Renal cortex interstitium (tissue), 15 donors: Measurements from ENCODE around the gene RPL27A. TPM values are rescaled to one million over a fixed set of nuclear protein-coding genes. Genes with fewer than 3 reads are reported as not detected.

Experiments used
- DNase-seq, 11 donors: peaks; one replicate each; pipeline ENCODE4 v3.0.0-alpha.2; 2013; ENCODE audit warnings: low read depth in 9 of 11, low spot score in 4 of 11; ENCODE audit errors: extremely low read depth in 1 of 11
- long read RNA-seq, 16 experiments: transcript quantifications; one replicate each; lab custom pipeline, GENCODE V29; 2026
- polyA plus RNA-seq, 3 donors: library from polyadenylated mRNA; unstranded; fragments of 120-200 nt; gene quantifications; one replicate each; pipeline ENCODE4 v1.2.1, GENCODE V29; 2013; ENCODE audit not compliant: insufficient read length in 3 of 3

RPL27A gene
- polyA plus RNA-seq: 1,000 to 10,000 TPM; 1,904 to 2,290 (median 1,997) TPM
- long read RNA-seq, donor 1, full-length matches to known transcripts: 1,264 of 1,399 reads
- long read RNA-seq, donor 1, partial matches to known transcripts: 89 of 1,399 reads
- long read RNA-seq, donor 1, other reads (novel, unspliced or antisense): 46 of 1,399 reads
- long read RNA-seq, donor 2, full-length matches to known transcripts: 1,213 of 1,354 reads
- long read RNA-seq, donor 2, partial matches to known transcripts: 95 of 1,354 reads
- long read RNA-seq, donor 2, other reads (novel, unspliced or antisense): 46 of 1,354 reads
- long read RNA-seq, donor 3, full-length matches to known transcripts: 1,702 of 1,842 reads
- long read RNA-seq, donor 3, partial matches to known transcripts: 66 of 1,842 reads
- long read RNA-seq, donor 3, other reads (novel, unspliced or antisense): 74 of 1,842 reads
- long read RNA-seq, donor 4, full-length matches to known transcripts: 993 of 1,062 reads
- long read RNA-seq, donor 4, partial matches to known transcripts: 22 of 1,062 reads
- long read RNA-seq, donor 4, other reads (novel, unspliced or antisense): 47 of 1,062 reads
- long read RNA-seq, donor 5: 0 reads
- long read RNA-seq, donor 6, full-length matches to known transcripts: 1,374 of 1,512 reads
- long read RNA-seq, donor 6, partial matches to known transcripts: 99 of 1,512 reads
- long read RNA-seq, donor 6, other reads (novel, unspliced or antisense): 39 of 1,512 reads
- long read RNA-seq, donor 7, full-length matches to known transcripts: 1,946 of 2,120 reads
- long read RNA-seq, donor 7, partial matches to known transcripts: 79 of 2,120 reads
- long read RNA-seq, donor 7, other reads (novel, unspliced or antisense): 95 of 2,120 reads
- long read RNA-seq, donor 8, full-length matches to known transcripts: 2,749 of 2,942 reads
- long read RNA-seq, donor 8, partial matches to known transcripts: 65 of 2,942 reads
- long read RNA-seq, donor 8, other reads (novel, unspliced or antisense): 128 of 2,942 reads
- long read RNA-seq, donor 9, full-length matches to known transcripts: 1,100 of 1,170 reads
- long read RNA-seq, donor 9, partial matches to known transcripts: 40 of 1,170 reads
- long read RNA-seq, donor 9, other reads (novel, unspliced or antisense): 30 of 1,170 reads
- long read RNA-seq, donor 10, full-length matches to known transcripts: 1,428 of 1,590 reads
- long read RNA-seq, donor 10, partial matches to known transcripts: 80 of 1,590 reads
- long read RNA-seq, donor 10, other reads (novel, unspliced or antisense): 82 of 1,590 reads
- long read RNA-seq, donor 11, full-length matches to known transcripts: 736 of 791 reads
- long read RNA-seq, donor 11, partial matches to known transcripts: 27 of 791 reads
- long read RNA-seq, donor 11, other reads (novel, unspliced or antisense): 28 of 791 reads
- long read RNA-seq, donor 12, full-length matches to known transcripts: 769 of 812 reads
- long read RNA-seq, donor 12, partial matches to known transcripts: 20 of 812 reads
- long read RNA-seq, donor 12, other reads (novel, unspliced or antisense): 23 of 812 reads
- long read RNA-seq, donor 13: 0 reads
- long read RNA-seq, donor 14, full-length matches to known transcripts: 1,424 of 1,553 reads
- long read RNA-seq, donor 14, partial matches to known transcripts: 46 of 1,553 reads
- long read RNA-seq, donor 14, other reads (novel, unspliced or antisense): 83 of 1,553 reads
- long read RNA-seq, donor 15, full-length matches to known transcripts: 506 of 535 reads
- long read RNA-seq, donor 15, partial matches to known transcripts: 20 of 535 reads
- long read RNA-seq, donor 15, other reads (novel, unspliced or antisense): 9 of 535 reads
- long read RNA-seq, donor 16, full-length matches to known transcripts: 2,179 of 2,411 reads
- long read RNA-seq, donor 16, partial matches to known transcripts: 105 of 2,411 reads
- long read RNA-seq, donor 16, other reads (novel, unspliced or antisense): 127 of 2,411 reads

DNA sequence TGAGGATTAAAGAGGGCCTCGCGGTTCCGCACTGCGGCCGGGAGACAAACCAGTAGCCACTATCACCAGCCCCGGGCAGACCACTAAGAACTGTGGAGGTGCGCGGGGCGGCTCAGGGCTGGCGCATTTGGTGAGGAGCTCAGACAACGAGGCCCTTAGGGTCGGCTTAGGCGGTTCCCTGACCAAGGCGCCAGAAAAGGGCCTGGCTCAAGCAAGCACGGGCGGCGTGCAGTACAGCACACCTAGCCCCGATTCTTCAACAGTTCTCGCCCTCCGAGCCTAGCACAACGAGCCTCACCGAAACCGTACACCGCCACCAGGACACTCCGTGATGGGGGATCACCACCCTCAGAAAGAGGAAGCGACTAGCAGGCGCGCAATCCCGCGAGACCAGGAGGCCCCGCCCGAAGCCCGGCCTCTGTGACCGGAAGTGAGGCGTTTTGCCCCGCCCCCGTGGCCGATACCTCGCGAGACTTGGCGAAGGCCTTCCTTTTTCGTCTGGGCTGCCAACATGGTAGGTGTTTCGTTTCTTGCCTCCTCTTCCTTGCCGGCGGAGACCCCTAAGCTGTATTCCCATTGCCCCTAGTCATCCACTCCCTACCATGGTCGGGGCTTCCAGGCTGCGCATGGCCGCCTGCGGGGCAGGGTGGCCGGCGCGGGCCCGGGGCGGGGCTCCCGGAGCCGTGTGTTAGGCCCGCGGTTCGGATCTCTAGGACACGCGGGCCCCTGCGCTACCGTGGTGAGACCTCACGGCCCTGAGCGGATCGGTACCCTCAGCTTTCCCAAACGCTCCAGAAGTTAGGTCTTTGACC is at the start of gene RPL27A, which contains the start of gene TRIM66:
RPL27A (plus strand) TSS at position 490 of the 812 bp plus-strand sequence; CDS start at position 512, 22 bp downstream.
TRIM66 (minus strand) TSS at position 363 of the 812 bp plus-strand sequence. CDS start 10,391 bp downstream, outside the sequence.
- peak; percentile 87 to 97 (median 94) for DNase-seq

DNA sequence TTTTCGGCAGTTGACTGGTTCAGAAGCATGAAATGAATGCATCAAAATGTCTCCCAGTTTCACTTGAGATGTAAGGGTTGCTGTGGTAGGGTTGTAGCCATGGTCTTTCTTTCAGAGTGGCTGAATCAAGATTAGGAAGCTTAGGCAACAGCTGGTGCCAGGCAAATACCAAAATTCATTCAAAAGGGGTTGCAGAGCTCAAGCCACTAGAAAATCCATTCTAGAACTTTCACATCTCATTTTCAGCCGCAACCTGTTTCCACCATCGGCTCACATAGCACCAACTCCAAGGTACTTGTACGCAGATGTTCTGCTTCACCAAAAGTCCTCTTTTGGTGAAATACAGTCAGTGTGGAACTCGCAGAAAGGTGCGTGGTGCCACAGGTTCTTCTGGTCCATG is 48.1 kb upstream of the RPL27A start:
- DNase-seq: no peak

DNA sequence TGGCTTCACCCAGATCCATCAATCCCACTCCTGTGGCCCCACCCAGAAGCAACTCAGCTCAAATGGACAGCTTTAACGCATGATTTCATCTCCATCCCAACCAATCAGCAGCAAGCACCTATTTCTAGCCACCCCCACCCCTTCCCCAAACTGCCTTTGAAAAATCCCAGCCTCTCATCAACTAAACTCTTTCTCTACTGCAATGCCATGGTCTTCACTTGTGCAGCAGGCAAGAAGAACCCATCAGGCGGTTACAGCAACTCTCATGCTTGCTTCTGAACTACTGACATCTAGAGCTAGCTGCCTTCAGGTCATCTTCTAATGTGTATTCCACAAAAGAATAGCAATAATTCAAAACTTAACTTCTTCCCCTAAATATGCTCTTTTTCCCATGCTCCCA is 46.5 kb upstream of the RPL27A start:
- DNase-seq: no peak

DNA sequence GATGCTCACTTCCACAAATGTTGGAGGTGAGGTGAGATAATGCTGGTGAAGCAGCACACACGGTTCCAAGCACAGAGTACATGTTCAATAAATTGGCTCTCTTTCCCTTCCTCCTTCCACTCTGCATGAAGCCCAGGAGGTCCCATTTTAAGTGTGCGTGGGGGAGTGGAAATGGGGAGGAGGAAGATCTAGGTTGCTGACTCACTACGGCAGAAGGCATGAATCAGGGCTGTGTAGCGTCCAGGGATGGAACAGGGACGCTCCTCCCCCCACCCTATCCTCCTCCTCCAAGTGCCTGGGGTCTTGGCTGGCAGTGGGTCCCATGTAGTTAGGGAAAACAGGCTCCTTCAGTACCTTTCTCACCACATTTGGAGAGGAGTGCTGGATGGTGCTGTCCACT is 44.3 kb upstream of the RPL27A start:
- DNase-seq: no peak

DNA sequence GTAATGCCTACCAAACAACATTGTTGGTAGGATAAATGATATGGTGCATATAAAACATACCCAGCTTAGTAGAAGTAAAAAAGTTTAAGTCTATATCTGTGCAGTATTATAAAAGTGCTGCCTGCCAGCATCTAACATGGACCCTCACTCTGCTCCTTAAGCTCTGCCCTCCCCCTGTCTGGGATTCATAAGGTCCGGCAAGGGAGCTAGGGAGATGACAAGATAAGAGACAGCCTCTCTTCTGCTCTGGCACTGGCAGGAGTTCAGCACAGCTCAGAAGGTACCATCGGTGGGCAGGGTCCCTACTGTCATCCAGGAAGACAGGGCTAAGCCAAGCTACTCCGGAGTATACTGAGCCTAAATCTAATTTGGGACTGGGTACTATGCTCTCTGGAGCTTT is 42.9 kb upstream of the RPL27A start:
- no peak for DNase-seq

DNA sequence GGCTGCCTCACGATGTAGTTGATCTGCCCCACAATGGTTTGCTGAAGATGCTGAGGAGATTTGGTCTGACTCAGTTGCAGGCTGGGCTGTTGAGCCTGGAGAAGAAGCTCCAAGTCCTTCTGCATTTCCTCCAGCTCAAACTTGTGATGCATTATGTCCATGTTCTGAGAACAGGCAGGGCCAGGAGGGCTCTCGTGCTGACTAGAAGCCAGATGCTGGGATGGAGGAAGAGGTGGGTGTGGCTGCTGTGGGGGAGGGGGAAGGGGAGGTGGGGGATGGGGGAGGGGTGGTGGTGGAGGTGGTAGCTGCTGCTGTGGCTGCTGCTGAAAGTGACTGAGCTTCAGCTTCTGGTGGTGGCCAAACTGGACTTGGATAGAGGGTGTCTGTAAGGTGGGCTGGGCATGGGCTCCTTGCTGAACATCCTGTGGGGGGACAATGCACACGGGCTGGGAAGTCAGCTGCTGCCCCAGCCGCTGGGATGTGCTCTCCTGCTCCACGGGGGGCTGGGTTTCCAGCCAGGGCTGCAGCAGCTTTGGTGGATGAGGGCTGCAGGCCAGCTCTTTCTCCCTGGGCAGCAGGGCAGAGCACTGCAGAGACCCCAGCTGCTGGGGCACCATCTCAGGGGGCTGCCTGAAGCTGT is 42.2 kb upstream of the RPL27A start:
- no peak for DNase-seq

DNA sequence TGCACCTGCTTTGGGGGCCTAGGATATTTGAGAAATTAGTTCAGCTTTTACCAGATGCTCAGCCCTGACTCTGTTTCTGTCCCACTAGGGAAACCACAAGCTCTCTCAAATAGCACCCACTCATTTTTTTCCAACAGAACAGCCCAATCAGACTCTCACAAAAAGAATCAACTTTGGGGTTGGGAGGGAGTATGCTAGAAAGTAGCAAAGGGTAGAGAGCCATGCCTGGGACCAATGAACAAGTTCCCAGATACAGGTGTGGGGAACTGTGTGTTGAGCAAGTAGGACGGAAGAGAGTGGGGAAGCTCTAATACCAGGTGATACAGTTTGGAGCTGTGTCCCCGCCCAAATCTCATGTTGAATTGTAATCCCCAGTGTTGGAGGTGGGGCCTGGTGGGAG is 41.3 kb upstream of the RPL27A start:
- DNase-seq: no peak

DNA sequence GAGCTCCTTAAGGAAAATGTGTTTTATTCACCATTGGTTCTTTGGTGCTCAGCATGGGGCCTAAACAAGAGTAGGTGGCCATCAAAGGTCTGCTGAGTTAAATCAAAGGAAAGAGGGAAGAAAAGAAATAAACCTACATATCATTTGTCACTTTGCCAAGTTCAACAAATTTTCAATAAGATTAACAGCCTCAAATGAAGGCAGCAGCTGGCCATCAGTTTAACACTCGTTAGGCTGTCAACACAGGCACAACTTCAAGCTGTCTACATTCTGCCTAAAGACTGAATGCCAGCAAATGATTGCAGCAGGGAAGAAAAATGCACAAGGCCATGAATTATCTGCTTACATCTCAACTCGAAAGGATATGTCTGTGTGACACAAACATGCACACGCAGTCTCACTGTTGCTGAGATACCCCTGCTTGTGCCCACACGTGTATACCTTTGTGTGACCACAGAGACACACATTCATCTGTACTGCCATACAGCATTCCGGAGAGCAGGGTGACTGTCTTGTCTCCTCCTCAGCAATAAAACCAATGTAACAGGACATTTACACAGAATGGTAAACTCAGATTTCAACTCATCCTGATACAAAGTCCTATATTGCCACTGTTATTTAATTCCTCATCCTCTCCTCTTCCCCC is 40.3 kb upstream of the RPL27A start:
- peak in 10 of 11 donors; percentile 2 to 48 (median 28) for DNase-seq

DNA sequence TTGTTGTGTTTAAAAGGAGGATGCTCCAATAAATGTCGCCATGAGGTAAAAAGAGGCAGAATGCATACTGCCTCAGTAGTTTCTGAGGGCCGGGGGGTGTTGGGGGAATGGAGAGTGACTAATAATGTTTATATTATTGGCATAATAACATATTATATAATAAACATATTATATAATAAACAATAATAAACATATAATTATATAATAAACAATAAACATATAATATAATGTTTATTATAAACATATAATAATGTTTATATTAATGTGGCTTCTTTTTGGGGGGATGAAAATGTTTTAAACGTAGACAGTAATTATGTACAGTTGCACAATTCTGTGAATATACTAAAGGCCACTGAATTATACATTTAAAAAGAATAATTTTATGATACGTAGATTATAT is 35.7 kb upstream of the RPL27A start:
- DNase-seq: no peak

DNA sequence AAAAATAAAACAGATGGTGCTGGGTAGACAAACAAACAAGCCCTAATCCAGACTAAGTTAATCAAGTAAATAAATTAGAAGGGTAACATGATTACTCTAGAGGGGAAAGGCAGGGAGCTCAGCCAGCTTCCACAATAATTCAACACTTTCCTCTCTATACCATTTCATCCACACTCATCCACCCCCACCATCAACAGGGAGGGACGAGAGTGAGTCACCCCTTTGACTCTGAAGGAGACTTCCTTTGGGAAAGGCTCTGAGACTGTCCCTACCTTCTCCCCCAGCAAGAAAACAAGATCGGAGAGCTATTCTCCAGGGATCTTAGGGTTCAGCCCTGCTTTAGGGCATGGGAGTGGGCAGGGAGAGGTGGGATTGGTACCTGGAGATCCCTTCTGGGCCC is 33.2 kb upstream of the RPL27A start:
- no peak for DNase-seq

DNA sequence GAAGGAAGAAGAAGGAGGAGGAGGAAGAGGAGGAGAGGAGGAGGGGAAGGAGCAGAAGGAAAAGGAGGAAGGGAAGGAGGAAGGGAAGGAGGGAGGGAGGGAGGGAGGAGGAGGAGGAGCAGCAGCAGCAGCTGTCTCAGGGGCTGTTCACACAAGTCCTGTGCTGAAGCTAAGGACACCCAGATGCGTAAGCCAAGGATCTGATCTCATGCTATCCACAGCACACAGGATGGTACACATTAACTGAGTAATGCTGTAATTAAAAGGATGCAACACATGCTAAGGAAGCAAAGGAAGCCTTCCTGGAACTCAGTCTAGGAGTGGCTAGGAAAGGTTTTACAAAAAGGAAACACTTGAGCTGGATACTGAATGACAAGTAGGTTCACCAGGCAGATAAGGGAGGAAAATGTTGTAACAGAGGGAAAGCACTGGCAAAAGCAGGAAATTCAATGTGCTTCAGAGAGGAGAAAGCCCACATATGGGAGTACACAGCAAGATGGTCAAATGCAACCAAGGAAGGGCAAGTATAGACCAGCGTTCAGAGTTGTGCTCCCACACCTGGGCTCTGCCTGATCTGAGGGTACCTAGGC is 32.1 kb upstream of the RPL27A start:
- DNase-seq: no peak

DNA sequence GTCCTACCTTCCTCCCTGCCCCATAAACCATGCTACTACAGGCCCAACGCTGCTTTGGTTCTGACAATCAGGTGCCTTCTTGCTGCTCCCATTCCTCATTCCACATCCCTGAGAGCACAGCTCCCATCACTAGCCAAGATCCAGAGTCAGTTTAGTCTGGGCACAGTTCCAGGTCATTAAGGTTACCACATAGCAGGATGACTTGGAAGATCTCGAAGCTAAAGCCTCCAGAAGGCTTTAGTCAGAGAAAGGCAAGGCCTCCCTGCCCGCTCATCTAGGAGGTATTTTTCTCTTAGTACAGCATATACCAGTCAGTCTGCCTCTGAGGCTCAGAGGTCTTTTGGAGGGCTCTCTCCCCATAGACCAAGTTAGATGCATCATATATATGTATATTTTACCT is 30.5 kb upstream of the RPL27A start:
- DNase-seq: no peak

DNA sequence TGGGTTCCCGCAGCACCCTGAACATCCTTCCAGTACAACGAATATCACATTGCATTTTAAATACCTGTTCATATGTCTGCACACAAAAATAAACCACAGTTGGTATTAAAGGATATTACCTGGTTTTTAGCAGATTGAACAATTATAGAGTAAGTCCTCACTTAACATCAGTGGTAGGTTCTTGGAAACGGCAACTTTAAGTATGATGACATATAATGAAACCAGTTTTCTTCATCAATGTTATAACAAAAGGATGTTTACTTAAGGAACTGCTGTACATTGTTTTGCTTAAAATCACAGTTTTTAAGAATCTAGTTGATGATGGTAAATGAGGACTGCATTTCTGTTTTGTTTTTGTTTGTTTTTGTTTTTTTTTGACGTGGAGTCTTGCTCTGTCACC is 28.1 kb upstream of the RPL27A start:
- no peak for DNase-seq

DNA sequence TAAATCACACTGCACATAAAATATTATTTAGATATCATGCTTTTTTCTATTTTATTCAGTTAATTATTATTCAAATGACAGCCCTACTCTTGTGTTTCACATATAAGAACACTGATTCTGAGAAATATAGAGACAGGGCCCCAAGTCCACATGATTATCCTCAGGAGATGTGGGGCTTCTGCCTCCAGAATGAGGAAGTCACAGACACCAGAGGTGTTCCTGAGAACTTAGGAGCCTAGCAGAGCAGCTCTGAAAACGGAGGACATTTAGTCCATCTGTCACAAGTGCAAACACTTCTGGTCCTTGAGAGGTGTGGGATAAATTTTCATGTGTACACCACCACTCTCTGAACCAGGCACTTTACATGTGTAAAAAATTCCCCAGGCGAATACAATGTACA is 26.3 kb upstream of the RPL27A start:
- DNase-seq: no peak

DNA sequence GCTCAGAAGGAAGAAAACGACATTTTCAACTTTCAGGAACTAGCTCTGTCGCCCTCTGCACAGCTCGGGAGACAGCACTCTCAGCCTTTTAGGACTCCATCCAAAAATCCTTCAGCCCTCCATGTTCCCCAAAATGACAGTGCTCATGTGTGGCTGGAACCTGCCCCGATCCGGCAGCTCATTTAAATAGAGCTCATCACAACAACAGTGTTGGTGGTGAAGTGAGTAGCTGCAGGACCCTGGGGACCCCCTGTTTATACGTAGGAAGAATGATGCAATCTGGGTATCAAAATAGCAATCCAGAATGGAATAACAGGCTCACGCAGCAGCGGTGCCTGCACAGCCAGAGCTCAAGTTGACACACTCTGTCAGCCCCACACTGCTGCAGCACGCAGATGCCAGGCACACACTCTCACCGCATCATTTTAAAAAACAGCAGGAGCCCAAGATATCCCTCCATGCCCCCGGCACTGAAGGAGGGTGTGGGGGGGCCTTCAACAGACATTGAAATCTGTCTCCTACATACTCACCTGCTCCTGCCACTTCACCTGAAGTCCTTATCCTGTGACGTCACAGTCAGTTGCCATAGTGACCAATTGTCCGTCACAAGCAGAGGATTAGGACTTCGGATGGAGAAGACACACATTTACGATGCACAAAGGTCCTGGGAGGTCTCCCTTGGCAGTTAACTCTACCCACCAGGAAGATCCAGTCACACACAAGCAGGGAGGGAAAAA is 24.1 kb upstream of the RPL27A start:
- no peak for DNase-seq
